Upper lobe of right lung (tissue), 1 donor: ENCODE data around the gene CTNS. TPM values are rescaled to one million over a fixed set of nuclear protein-coding genes. Genes with fewer than 3 reads are reported as not detected.
A peak's percentile ranks its signal among the peaks of the same experiment; 100 is the strongest.

Source experiments
- ATAC-seq: fragments of 200-7000 bp; cut with Tn5 transposase; one replicate; pipeline ENCODE4 v1.9.1; 2020; ENCODE audit warnings: mild to moderate bottlenecking, moderate library complexity
- DNase-seq: peaks from one replicate; pipeline ENCODE4 v3.0.0-alpha.2; 2020
- H3K27ac ChIP-seq: fragments of 200-600 bp; one replicate; pipeline ENCODE4 v1.8.0; 2022
- H3K27me3 ChIP-seq: fragments of 200-600 bp; one replicate; pipeline ENCODE4 v1.8.0; 2022; ENCODE audit warnings: mild to moderate bottlenecking
- H3K36me3 ChIP-seq: fragments of 200-600 bp; one replicate; pipeline ENCODE4 v1.8.0; 2022
- H3K4me1 ChIP-seq: fragments of 200-600 bp; one replicate; pipeline ENCODE4 v1.8.0; 2022
- H3K4me3 ChIP-seq: fragments of 200-600 bp; one replicate; pipeline ENCODE4 v1.8.0; 2022; ENCODE audit warnings: mild to moderate bottlenecking
- H3K9me3 ChIP-seq: fragments of 200-600 bp; one replicate; pipeline ENCODE4 v1.8.0; 2022
- intact Hi-C: fragments of 100-400 bp; cut with DNase I; formaldehyde crosslinking; loops from one replicate; pipeline ENCODE4 v1.11.0; 2022
- total RNA-seq: library from RNA; stranded (reverse); fragmentation: NEBNext Ultra II Directional; extraction: Animal tissue kit (Norgen Biotek cat#: 25700); gene quantifications from one replicate; pipeline ENCODE4 v1.2.1, GENCODE V29; 2021
- TF ChIP-seq, protein P1 (sequence below): fragments of 200-600 bp; IDR thresholded peaks from one replicate; pipeline ENCODE4 v1.8.0; 2022; ENCODE audit warnings: antibody characterized with exemption
- donor health status: DM: no; HTN: yes; CAD: no; lungs with severe emphysema.

Gene CTNS
- total RNA-seq, 1 donor from 2014 or later, result 23.3 TPM

DNA sequence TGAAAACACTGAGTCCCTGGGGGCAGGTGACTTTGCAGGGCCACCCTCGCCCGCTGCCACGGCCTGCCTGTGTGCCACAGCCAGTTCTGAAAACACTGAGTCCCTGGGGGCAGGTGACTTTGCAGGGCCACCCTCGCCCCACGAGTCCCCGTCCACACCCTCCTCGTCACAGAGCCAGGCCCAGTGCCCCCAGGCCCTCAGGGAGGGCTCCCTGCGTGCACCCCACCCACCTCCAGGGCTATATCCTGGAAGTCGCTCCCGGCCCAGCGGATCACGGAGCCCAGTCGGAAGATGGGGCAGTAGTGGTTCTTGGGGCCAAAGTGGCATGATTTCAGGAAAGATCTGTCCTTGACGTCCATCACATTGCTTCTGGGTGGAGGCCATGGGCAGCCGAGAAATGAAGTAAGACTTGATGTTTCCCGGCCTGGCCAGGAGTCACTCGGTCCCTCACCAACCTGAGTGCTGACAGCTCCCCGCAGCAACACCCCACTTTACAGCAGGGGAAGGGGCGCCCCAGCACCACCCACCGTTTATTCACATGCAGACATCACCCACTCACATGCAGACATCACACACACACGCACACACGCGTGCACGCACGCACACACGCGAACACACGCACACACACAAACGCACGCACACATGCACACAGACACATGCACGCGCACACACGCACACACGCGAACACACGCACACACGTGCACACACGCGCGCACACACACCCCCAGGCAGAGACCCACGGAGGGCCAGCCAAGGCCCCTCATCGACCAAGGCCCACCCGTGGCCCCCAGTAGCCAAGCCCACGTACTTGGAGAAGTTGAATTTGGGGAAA lies 52.9 kb downstream of the CTNS start:
- DNase-seq (no peak), ATAC-seq (peak; percentile 27)
- TF ChIP-seq, protein P1, sequence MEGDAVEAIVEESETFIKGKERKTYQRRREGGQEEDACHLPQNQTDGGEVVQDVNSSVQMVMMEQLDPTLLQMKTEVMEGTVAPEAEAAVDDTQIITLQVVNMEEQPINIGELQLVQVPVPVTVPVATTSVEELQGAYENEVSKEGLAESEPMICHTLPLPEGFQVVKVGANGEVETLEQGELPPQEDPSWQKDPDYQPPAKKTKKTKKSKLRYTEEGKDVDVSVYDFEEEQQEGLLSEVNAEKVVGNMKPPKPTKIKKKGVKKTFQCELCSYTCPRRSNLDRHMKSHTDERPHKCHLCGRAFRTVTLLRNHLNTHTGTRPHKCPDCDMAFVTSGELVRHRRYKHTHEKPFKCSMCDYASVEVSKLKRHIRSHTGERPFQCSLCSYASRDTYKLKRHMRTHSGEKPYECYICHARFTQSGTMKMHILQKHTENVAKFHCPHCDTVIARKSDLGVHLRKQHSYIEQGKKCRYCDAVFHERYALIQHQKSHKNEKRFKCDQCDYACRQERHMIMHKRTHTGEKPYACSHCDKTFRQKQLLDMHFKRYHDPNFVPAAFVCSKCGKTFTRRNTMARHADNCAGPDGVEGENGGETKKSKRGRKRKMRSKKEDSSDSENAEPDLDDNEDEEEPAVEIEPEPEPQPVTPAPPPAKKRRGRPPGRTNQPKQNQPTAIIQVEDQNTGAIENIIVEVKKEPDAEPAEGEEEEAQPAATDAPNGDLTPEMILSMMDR, result no peak
- H3K27me3 ChIP-seq, result peaks cover 42% of the 10 kb centered on the region
- intact Hi-C loops, result no loop called here
- H3K36me3 ChIP-seq, result no peaks in the 10 kb centered on the region
- no peaks in the 10 kb centered on the region for H3K9me3 ChIP-seq
- H3K27ac ChIP-seq, result no peak overlapping the region
- no peak overlapping the region for H3K4me3 ChIP-seq
- H3K4me1 ChIP-seq, result no peaks in the 10 kb centered on the region

DNA sequence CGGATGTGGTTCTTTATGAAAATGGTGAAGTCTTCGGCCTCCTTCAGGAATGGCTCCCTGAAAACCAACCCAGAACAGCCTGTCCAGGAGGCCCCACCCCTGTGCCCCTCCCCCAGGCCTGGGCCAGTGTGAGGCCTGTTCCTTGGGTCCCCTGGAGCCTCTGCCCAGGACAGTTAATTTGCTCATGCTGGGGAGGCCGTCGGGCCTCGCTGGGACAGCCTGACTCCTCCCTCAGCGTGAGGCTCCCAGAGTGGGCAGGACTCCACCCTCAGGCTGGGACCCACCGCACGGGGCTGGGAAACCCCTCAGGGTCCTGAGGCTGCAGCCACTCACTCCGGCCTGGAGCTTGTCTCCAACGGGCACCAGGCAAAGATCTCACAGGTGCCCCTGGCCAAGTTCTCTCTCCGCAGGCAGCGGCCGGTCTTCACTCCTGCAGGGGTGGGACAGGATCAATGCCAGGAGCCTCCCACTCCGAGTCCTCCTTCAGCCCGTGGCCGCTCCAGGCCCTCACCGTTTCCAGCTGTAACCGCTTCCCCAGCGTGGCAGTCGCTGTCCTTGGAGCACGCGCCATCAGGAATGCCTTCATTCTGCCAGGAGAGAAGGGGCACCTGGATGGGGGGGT lies 53.6 kb downstream of the CTNS start:
- no peaks in the 10 kb centered on the region for H3K36me3 ChIP-seq
- ATAC-seq, result peak; percentile 8
- H3K4me3 ChIP-seq, result no peak overlapping the region
- peaks cover 44% of the 10 kb centered on the region for H3K27me3 ChIP-seq
- no peak for DNase-seq
- intact Hi-C loops, result no loop called here
- H3K27ac ChIP-seq, result no peak overlapping the region
- H3K4me1 ChIP-seq, result peaks cover 7% of the 10 kb centered on the region
- no peaks in the 10 kb centered on the region for H3K9me3 ChIP-seq
- TF ChIP-seq, protein P1, result no peak

DNA sequence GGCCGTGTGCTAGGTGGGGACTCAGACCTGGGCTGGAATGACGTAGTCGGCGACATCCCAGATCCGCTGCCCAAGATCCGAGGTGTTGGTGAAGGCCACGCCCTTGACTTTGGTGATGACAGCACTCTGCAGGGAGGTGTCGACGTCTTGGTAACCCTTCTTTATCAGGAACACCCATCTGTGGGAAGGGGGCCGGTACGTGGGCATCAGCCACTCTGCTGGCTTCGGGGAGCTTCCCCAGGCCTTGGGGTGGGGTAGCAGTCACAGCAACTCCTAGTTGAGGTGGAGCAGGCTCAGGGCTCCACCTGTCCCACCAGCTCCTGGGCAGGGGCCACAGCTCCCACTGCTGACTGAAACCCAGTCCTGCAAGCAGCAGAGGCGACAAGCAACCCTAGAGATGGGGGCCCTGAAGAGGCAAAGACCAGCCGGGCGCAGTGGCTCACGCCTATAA lies 55.1 kb downstream of the CTNS start:
- H3K4me1 ChIP-seq, result peaks cover 12% of the 10 kb centered on the region
- DNase-seq, result no peak
- no peak for ATAC-seq
- no peak overlapping the region for H3K4me3 ChIP-seq
- TF ChIP-seq, protein P1, result no peak
- H3K27me3 ChIP-seq, result peaks cover 49% of the 10 kb centered on the region
- no peaks in the 10 kb centered on the region for H3K9me3 ChIP-seq
- H3K27ac ChIP-seq, result no peak overlapping the region
- H3K36me3 ChIP-seq, result no peaks in the 10 kb centered on the region
- intact Hi-C loops, result no loop called here

DNA sequence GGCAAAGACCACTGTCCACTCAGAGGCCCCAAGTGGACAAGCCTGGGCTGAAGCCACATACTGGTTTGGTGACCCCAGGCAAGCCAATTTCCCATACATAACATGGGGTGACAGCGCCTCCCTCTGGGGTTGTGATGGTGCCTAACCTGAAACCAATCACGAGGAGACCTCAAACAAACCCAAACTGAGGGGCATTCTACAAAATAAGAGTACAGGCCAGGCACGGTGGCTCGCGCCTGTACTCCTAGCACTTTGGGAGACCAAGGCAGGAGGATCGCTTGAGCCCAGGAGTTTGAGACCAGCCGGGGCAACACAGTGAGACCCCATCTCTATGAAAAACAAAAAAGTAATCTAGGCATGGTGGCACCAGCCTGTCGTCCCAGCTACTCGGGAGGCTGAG lies 55.8 kb downstream of the CTNS start:
- no peak for ATAC-seq
- H3K27ac ChIP-seq, result no peak overlapping the region
- H3K27me3 ChIP-seq, result peaks cover 51% of the 10 kb centered on the region
- DNase-seq, result no peak
- peaks cover 12% of the 10 kb centered on the region for H3K4me1 ChIP-seq
- H3K9me3 ChIP-seq, result no peaks in the 10 kb centered on the region
- H3K36me3 ChIP-seq, result no peaks in the 10 kb centered on the region
- TF ChIP-seq, protein P1, result no peak
- H3K4me3 ChIP-seq, result no peak overlapping the region
- intact Hi-C loops, result no loop called here

DNA sequence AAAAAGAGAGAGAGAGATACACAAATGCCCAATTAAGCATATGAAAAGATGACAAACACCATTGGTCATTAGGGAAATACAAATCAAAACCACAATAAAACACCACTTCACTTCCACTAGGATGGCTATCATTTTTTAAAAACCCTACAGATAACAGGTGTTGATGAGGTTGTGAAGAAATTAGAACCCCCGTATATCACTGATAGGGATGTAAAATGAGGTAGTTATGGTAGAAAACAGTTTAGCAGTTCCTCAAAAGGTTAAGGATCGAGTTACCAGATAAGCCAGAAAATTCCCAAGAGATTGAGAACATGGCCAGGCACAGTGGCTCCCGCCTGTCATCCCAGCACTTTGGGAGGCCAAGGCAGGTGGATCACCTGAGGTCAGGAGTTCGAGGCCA lies 56.6 kb downstream of the CTNS start:
- Histone ChIP-seq H3K27ac (no peak overlapping the region), H3K9me3 (no peaks in the 10 kb centered on the region), H3K27me3 (peaks cover 55% of the 10 kb centered on the region), H3K36me3 (no peaks in the 10 kb centered on the region), H3K4me1 (peaks cover 12% of the 10 kb centered on the region), H3K4me3 (no peak overlapping the region)
- intact Hi-C loops, result no loop called here
- DNase-seq (no peak), ATAC-seq (no peak)
- TF ChIP-seq, protein P1, result no peak
